HuH-7.5 (cell line): ENCODE data around the gene LSMEM2.
A peak's percentile ranks its signal among the peaks of the same experiment; 100 is the strongest.

ENCODE experiments used
- DNase-seq: peaks from one replicate; pipeline ENCODE4 v3.0.0; 2011; ENCODE audit warnings: low spot score

LSMEM2 gene

GRCh38 chr3:50322386-50323091 is 43.7 kb downstream of the LSMEM2 start, which contains the start of gene HYAL2:
Gene HYAL2, minus strand, starts transcription at chr3:50322745. Its CDS starts 2,256 bp downstream, at chr3:50320489.
- DNase-seq: no peak

DNA sequence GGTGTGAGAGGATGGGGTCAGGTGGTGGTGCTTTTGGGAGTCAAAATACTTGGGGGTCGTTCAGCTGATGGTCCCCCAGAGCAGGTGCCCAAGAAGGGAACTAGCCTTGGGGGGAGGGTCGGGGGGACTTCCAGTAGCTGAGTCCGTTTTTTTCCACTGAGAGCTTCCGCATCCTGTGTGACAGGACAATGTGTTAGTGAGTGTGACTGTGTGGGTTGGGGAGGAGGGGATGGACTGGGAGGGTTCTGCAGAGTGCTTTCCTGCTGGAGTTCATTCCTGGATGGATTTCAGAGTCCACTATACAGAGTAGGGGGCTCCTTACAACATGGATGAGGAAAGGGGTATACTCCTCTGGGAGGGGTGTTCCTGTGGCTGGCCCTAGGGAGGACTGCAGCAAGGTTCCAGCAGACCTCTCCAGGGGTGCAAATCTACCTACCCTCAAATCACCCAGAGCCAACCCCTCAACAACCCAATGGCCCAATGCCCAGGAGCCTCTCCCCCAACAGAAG is 44.3 kb downstream of the LSMEM2 start:
- DNase-seq: no peak

DNA sequence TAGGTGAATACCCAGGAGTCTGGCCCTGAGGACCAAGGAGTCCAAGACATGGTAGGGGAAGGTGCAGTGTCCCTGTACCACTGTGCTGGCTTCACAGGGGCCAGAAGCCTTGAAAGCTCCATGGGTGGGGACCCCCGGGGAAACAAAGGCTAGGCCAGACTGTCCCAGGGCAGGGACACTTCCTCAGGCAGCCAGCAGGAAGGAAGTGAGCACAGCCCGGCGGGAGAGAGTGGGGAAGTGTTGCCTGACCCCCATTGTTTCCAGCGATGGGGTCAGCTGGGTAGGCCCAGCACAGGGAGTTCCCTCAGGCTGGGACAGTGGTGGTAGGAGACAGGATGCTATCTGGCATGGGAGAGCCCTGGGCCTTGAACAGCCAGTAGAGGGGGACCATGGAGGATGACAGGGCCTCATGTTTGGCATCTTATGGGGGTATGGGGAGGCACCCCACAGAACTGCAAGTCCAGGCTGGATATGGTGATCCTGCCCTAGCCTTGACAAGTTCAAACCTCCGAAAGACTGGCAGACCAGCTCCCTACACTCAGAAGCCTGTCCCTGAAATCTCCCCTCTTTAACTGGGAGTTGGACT is 44.8 kb downstream of the LSMEM2 start:
- no peak for DNase-seq

GRCh38 chr3:50324351-50325112 is 45.6 kb downstream of the LSMEM2 start:
- DNase-seq: peak; percentile 90

- DNase-seq: no peak
Measured at GRCh38 chr3:50325113-50325480, 46.2 kb downstream of the LSMEM2 start.

GRCh38 chr3:50325497-50326181 is 46.8 kb downstream of the LSMEM2 start:
- no peak for DNase-seq

DNA sequence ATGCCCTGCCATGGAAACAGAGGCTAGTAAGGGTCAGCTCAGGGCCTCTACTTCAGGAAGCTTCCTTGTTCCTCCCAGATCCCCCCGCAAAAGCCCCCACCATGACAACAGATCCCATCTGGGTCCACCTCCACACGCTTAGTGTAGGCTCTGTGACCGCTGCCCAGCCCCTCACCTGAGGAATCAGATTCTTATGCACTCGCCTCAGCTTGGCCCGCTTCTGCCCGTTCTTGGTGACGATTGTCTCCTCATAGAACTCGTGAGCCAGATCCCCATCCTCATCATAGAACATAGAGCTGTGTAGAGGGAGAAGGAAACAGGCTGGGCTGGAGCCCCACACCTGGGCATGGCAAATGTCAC is 47.3 kb downstream of the LSMEM2 start:
- no peak for DNase-seq

- DNase-seq: no peak
Measured at GRCh38 chr3:50327129-50327528, 48.2 kb downstream of the LSMEM2 start.

GRCh38 chr3:50327943-50328691 is 49.2 kb downstream of the LSMEM2 start, which contains the start of gene TUSC2:
Gene TUSC2, minus strand, starts transcription at chr3:50328223. Its CDS starts 124 bp downstream, at chr3:50328099.
- DNase-seq: peak; percentile 97

DNA sequence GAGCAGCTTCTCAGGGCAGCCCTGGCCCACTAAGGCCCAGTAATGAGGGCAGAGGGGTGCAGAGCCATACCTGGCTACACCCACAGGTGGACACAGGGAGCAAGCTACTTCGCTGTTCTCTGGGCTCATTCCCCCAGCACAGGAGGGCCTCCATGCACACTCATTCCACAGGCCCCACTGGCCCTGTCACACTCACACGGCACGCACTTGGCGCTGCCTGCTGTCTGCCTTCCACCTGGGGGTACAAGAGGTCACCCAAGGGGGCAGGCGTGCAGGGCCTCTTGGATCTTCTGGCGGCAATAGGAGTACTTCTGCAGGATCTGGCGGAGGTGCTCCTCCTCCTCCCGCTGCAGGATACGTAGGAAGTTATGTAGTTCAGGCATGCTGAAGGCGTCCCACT is 51.4 kb downstream of the LSMEM2 start:
- DNase-seq: no peak

DNA sequence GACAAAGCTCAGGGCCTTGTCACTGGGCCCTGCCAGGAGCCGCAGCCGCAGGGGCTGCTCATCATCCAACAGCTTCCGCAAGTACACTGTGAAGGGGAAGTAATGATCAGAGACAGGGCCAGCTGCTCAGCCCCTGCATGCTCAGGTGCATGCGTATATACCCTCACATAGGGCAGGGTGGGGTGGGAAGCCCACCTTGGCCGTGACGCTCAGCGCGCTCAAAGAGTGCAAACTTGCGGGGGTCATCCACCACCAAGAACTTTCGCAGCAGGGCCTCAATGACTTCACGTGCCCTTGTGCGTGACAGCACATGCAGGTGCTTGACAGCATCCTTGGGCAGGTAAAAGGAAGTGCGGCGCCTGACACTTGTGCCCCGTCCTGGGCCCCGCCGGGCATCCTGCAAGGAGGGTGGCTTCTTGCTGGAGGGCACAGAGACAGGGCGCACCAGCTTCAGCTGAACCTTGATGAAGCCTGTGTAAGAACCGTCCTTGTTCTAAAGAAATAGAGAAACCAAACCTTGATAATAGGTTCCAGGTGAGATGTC is 52.5 kb downstream of the LSMEM2 start:
- DNase-seq: no peak

GRCh38 chr3:50333744-50334328 is 54.9 kb downstream of the LSMEM2 start:
- DNase-seq: no peak

- DNase-seq: no peak
Measured at GRCh38 chr3:50334339-50335075, 55.6 kb downstream of the LSMEM2 start.

GRCh38 chr3:50336452-50337174 is 57.7 kb downstream of the LSMEM2 start:
- no peak for DNase-seq

DNA sequence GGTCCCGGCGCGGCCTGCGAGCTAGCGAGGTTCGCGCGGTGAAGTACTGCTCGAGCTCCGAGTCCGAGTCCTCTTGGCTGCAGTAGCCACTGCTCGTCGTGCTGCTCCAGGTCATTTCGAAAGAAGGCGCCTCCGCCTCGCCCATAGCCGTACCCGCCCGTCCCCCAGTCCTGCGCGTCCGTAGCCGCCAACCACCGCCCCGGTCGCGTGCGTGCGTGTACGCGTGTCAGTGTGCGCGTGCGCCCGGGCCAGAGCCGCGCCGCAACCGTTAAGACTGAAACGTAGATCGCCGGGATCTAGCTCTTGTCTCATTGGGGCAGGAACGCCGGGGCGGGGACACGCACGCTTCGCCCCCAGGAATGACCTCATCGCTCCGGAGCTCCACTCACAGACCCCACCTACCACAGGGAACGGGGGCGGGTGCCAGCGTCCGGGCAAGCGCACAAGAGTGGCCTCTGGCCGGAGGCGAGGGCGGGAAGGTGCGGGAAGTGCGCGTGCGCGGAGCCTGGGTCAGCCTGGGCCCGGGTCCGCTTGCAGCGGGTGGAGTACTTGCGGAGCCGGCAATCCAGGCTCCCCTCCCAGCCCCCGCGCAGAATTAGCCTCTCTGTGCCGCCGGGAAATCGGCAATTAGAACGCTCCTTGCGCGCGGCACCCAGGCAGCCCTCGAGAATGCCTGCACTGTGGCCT is 58.4 kb downstream of the LSMEM2 start:
- DNase-seq: peak; percentile 99
